ENCODE measurements around the gene MYL5.

MYL5 gene

GRCh38 chr4:675036-675882 lies 917 bp downstream of the MYL5 start:
- DNase-seq, result no peak

GRCh38 chr4:675980-676870 lies 1.9 kb downstream of the MYL5 start:
- DNase-seq, result no peak

GRCh38 chr4:676871-677235 lies 2.5 kb downstream of the MYL5 start:
- no peak for DNase-seq

DNA sequence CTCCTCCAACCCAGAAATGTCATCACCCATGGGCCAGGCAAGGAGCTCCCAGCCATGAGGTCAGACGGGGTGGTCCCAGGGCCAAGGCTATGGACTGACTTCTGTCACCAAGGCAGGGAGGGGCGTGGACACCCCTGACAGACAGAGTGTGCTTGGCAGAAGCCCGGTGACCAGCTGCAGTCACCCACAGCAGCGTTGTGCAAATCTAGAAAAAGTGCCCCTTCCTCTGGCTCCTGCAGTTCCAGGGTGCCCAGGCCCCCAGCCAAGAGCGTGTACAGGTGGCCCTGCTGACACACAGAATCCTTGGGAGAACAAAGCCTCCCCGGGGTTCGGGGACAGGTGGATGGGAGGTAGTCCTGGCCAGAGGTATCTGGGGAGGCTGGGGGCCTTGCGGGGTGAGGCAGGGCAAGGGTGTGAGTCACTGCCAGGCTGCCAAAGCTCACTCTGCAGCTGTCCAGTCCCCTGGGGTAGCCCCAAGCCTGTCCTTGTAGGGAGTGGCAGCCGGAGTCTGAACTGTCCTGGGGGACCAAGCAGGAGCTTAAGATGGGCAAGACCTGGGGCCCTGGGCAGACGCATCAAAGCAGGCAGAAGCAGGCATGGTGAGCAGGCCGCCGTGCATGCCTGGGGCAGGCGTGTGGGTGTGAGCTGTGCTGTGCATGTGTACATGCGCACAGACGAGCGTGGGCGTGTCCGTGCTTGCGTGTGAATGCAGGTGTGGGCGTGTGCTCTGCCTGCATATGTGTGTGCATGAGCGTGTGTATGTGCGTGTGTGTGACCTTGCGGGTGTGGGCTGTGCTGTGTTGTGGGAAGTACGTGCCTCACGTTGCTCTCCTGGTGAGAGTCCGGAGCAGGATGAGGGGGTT lies 3.3 kb downstream of the MYL5 start:
- DNase-seq, result peak; percentile 59 to 82

DNA sequence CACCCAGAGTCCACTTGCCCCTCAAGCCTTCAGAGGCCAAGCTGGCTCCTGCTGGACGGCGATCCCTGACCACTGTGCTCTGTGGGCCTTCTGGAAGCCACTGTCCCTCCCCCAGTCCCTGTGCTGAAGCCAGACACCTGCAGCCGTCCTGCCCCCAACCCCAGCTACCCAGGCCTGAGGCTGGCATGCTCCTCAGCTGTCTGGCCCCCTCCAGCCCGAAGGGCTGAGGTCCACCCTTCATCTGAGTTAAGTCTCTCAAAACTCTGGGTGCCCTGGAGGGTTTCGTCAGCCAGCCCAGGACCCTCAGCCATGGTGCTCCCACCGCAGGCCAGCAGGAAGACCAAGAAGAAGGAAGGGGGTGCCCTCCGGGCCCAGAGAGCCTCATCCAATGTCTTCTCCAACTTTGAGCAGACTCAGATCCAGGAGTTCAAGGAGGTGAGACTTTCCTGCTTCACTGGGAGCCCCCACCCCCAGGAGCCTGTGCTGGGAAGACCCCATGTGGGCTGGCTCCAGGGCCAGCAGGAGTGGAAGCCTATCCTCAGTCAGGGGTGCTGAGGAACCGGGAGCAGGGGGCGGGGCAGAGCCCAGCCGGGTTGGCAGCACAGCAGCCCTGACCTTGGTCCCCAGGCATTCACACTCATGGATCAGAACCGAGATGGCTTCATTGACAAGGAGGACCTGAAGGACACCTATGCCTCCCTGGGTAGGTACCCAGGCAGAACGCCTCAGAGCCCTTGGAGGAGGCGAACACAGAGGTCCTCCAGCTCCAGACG lies 4.2 kb downstream of the MYL5 start:
- DNase-seq, result no peak

DNA sequence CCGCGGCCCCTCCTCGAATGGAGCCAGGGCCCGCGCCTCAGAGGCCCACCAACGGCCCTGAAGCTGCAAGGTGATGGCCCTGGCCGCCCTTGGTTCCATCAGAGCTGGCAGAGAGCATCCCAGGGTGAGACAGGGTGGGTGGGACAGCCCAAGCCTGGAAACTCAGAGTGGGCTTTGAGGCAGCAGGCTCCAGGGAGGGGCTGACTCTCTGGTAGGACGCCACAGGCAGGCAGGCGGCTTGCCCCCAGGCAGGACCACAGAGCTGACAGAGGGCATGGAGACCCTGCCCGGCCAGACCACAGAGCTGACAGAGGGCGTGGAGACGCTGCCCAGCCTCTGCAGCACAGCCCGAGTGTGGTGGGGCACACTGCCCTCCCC lies 4.8 kb downstream of the MYL5 start:
- no peak for DNase-seq

GRCh38 chr4:679629-680028 lies 5.3 kb downstream of the MYL5 start:
- DNase-seq, result no peak

DNA sequence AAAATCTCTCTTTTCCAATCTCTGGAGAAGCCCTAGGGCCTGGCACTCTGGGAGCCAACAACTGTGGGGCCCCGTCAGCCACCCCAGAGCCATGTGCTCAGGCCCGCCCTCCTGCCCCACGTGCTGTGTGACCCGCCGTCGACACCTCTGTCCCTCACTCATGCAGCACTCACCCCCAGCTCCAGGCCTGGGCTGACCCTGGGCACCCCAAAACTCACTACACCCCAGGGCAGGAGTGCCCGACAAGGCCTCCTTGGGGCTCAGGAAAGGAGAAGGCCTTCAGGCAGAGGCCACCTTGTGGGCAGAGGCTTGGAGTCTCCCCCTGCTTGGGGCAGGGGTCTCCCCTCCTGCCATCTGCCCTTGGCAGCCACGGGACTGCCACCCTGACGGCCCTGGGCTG lies 5.7 kb downstream of the MYL5 start:
- no peak for DNase-seq

GRCh38 chr4:680551-680927 lies 6.2 kb downstream of the MYL5 start:
- DNase-seq, result peak in 1 of 2 experiments; percentile 38

GRCh38 chr4:680928-681645 lies 6.7 kb downstream of the MYL5 start:
- peak in 1 of 2 experiments; percentile 80 for DNase-seq

- DNase-seq, result peak; percentile 45 to 92
These were observed 7.6 kb downstream of the MYL5 start for GRCh38 chr4:681736-682451.

DNA sequence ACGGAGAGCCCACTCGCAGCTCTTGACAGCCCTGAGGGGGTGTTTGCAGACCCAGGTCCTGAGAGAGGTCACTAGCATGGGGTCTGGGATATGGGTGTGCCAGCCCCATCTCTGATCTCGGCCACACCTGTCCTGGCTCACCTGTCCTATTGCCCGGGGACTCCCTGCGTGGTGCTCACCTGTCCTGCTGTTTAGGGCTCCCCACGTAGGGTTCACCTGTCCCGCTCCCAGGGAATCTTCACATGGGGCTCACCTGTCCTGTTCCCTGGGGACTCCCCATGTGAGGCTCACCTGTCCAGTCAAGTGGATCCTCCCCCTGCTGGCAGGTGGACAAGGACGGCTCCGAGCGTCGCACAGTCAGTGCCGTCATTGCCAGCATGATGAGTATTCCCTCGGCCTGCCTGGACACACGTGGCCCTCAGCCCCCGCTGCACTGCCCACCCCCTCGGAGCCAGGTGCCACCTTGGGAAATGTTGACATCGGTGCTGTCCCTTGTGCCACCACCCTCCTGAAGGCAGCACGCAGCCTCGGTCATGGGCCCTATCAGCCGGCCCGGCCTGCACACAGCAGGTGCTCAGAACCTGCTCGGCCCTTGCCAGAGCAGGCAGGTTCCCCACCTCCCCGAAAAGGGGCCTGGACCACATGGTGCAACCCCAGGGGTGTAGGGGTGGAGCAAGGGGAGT lies 8.3 kb downstream of the MYL5 start:
- peak in 1 of 2 experiments; percentile 66 for DNase-seq

DNA sequence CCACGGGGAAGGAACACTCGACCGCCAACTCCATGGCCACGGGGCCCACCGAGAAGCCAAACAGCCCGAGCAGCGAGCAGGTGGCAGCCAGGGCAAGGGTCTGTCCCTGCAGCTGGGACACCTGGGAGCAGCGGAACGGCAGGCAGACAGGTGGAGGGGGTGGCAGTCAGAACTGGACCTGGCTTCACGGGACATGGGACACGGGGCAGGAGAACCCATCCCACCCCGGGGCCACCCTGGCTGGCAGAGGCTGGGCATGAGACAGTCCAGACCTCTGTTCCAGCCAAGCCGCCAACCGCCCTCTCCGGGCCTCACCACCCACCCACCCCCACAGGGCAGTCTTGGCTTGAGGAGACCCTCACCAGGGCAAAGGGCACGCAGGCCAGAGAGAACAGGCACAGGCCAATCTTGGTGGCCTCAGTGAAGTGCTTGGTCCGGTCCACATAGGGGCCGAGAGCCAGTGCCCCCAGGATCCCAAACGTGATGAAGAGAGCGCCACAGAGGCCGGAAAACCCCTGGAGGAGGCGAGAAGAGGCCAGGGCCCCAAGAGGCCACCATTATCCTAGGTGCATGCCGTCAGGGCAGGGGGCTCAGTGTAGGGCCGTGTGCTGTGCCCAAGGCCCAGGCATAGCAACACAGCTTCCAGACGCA lies 9.0 kb downstream of the MYL5 start:
- no peak for DNase-seq

- peak; percentile 58 to 85 for DNase-seq
These were observed 9.8 kb downstream of the MYL5 start for GRCh38 chr4:683982-684622.

GRCh38 chr4:684623-685327 lies 10.4 kb downstream of the MYL5 start:
- no peak for DNase-seq

GRCh38 chr4:685679-686412 lies 11.5 kb downstream of the MYL5 start:
- DNase-seq, result no peak

- DNase-seq, result no peak
These were observed 12.2 kb downstream of the MYL5 start for GRCh38 chr4:686413-687040.

All from NCI-H526 (cell line).